ENCODE measurements around the gene CPNE2. TPM values are rescaled to one million over a fixed set of nuclear protein-coding genes. Genes with fewer than 3 reads are reported as not detected.

CPNE2 gene
- total and polyA plus RNA-seq, 2 of the 8 experiments (the other 6 are each of a cell fraction or from before 2014, with no cell fraction given) = 10.6 to 39.5 TPM

GRCh38 chr16:57105184-57105583 is 12.8 kb downstream of the CPNE2 start:
- Histone ChIP-seq H3K9me3 (ENCODE audit: insufficient read depth in 2 of 2, low read depth in 1 of 2, low read length in 1 of 2) (no peaks in the 10 kb centered on the region), H3K4me2 (ENCODE audit: insufficient read depth in 1 of 2, low read depth in 2 of 2, low read length in 2 of 2) (no peak overlapping the region), H2BK12ac (ENCODE audit: low read depth, low read length) (no peak overlapping the region), H3K4me1 (replicated peaks in 1 of 4; ENCODE audit: control insufficient read depth in 3 of 4, insufficient read depth in 4 of 4, low read length in 3 of 4) (peaks cover 3 to 13% (median 9%) of the 10 kb centered on the region in 4 experiments), H3K23ac (ENCODE audit: insufficient read length) (no peak overlapping the region), H2BK120ac (replicated peaks; ENCODE audit: low read depth, low read length) (no peak overlapping the region), H4K91ac (replicated peaks; ENCODE audit: insufficient read length, low read length) (no peak overlapping the region), H3K14ac (ENCODE audit: insufficient read length) (no peak overlapping the region), H3K18ac (ENCODE audit: extremely low read depth, low read length) (no peak overlapping the region), H3K56ac (replicated peaks; ENCODE audit: insufficient read length, low read depth, low read length) (no peak overlapping the region), H4K20me1 (replicated peaks in 1 of 2; ENCODE audit: control insufficient read depth in 1 of 2, insufficient read depth in 2 of 2, low read length in 2 of 2) (no peaks in the 10 kb centered on the region), H3K79me1 (ENCODE audit: low read depth, low read length) (peaks cover 5% of the 10 kb centered on the region; the same call in 1 of the 2 replicates), H3K4me3 (ENCODE audit: extremely low read depth in 1 of 4, insufficient read depth in 2 of 4, low read depth in 3 of 4, low read length in 4 of 4) (no peak overlapping the region), H3K36me3 (ENCODE audit: control insufficient read depth in 2 of 4, insufficient read depth in 4 of 4, low read length in 3 of 4) (no peaks in the 10 kb centered on the region), H2AK5ac (ENCODE audit: low read depth, low read length) (no peak overlapping the region), H3K27ac (ENCODE audit: low read depth, low read length) (no peak overlapping the region), H4K5ac (ENCODE audit: insufficient read length, low read depth, low read length) (no peak overlapping the region), H3K9ac (replicated peaks in 1 of 4; ENCODE audit: extremely low read depth in 1 of 4, low read depth in 3 of 4, low read length in 3 of 4) (no peak overlapping the region), H3K23me2 (ENCODE audit: low read depth, low read length) (no peaks in the 10 kb centered on the region), H2BK20ac (ENCODE audit: low read length) (no peak overlapping the region), H3K79me2 (ENCODE audit: control insufficient read depth in 1 of 2, insufficient read depth in 2 of 2, low read length in 2 of 2) (no peaks in the 10 kb centered on the region), H2AFZ (ENCODE audit: low read length) (no peak overlapping the region), H3K27me3 (replicated peaks in 1 of 4; ENCODE audit: control insufficient read depth in 3 of 4, extremely low read depth in 1 of 4, insufficient read depth in 3 of 4, low read length in 3 of 4) (no peaks in the 10 kb centered on the region), H2BK5ac (ENCODE audit: low read depth, low read length) (0 out of 2 replicates have a peak overlapping the region, but pooled peaks have one; percentile 4), H4K8ac (ENCODE audit: extremely low read depth, insufficient read depth, low read length) (no peak overlapping the region), H2BK15ac (ENCODE audit: low read length) (no peak overlapping the region), H3K4ac (replicated peaks; ENCODE audit: insufficient read length, low read depth, low read length) (no peak overlapping the region)
- POLR2A ChIA-PET (ENCODE audit: partially characterized antibody) = interaction anchor here (1.2 to 1.4 kb wide), 2 partner anchors 9 to 39 kb away, joined by 4 read pairs; no protein-coding TSS in a partner anchor
- FAIRE-seq (no peak), DNase-seq (ENCODE audit: low read depth in 1 of 2, low spot score in 2 of 2) (no peak)
- 85% methylated on average over 7 of the region's 7 CpGs; no CpG with 5 or more reads in 1 of the 2 experiments for WGBS, 2 experiments (ENCODE audit: extremely low coverage in 1 of 2, insufficient coverage in 1 of 2, insufficient read length in 1 of 2, insufficient replicate concordance in 2 of 2, low coverage in 1 of 2, low lambda C conversion rate in 2 of 2, missing lambda C conversion rate in 1 of 2)
- CTCF ChIA-PET (ENCODE audit: partially characterized antibody) = interaction anchor here (0.6 to 13.6 kb wide), 6 partner anchors 11 to 431 kb away, joined by 3 to 100 read pairs (median 4); partner anchors contain the start of gene CPNE2
- TF ChIP-seq TEAD4 (IDR thresholded peaks at IDR 0.05; ENCODE audit: low read depth, low read length) = no peak
- TF ChIP-seq, protein P1, sequence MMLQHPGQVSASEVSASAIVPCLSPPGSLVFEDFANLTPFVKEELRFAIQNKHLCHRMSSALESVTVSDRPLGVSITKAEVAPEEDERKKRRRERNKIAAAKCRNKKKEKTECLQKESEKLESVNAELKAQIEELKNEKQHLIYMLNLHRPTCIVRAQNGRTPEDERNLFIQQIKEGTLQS (IDR thresholded peaks at IDR 0.05; ENCODE audit: insufficient read depth, low read depth, low read length) = no peak
- no peak for TF ChIP-seq EP300 (IDR thresholded peaks at IDR 0.05; ENCODE audit: borderline replicate concordance in 1 of 2, low read depth in 2 of 2, low read length in 2 of 2)
- TF ChIP-seq, protein P2, sequence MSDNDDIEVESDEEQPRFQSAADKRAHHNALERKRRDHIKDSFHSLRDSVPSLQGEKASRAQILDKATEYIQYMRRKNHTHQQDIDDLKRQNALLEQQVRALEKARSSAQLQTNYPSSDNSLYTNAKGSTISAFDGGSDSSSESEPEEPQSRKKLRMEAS (IDR thresholded peaks at IDR 0.05) = no peak
- TF ChIP-seq BCL11A (IDR thresholded peaks at IDR 0.05; ENCODE audit: low read depth in 2 of 2, low read length in 2 of 2) = no peak
- TF ChIP-seq SIX5 (IDR thresholded peaks at IDR 0.05; ENCODE audit: low read depth, low read length) = no peak
- no peak for TF ChIP-seq USF2 (IDR thresholded peaks at IDR 0.05; ENCODE audit: low read length)
- no peak for TF ChIP-seq BRCA1 (IDR thresholded peaks at IDR 0.05; ENCODE audit: low read depth, low read length)
- TF ChIP-seq SP4 (IDR thresholded peaks at IDR 0.05; ENCODE audit: low read length) = no peak
- no peak for TF ChIP-seq TAF7 (optimal IDR thresholded peaks at IDR 0.05; ENCODE audit: borderline replicate concordance, low read depth, low read length)
- no peak for TF ChIP-seq BACH1 (IDR thresholded peaks at IDR 0.05; ENCODE audit: low read length)
- TF ChIP-seq TAF1 (IDR thresholded peaks at IDR 0.05; ENCODE audit: low read depth, low read length) = no peak
- TF ChIP-seq RBBP5 (IDR thresholded peaks at IDR 0.05; ENCODE audit: borderline replicate concordance, low read depth, low read length) = no peak
